ENCODE measurements around the gene AKR1C3. TPM values are rescaled to one million over a fixed set of nuclear protein-coding genes. Genes with fewer than 3 reads are reported as not detected.

AKR1C3 gene
- total and polyA plus RNA-seq, 2 experiments from 2014 or later: 6.9 to 9.1 TPM

GRCh38 chr10:5070648-5071410, 23.4 kb upstream of the AKR1C3 start:
- Mint-ChIP-seq H3K9me3 (peaks cover 22% of the 10 kb centered on the region), H3K27me3 (ENCODE audit: insufficient read depth, low read depth, poor library complexity) (peaks cover 2% of the 10 kb centered on the region), H3K4me1 (peaks cover 20% of the 10 kb centered on the region), H3K4me3 (no peak overlapping the region), H3K27ac (no peak overlapping the region; the same call in 1 of the 2 replicates), H3K36me3 (ENCODE audit: low read depth) (peaks cover 18% of the 10 kb centered on the region)
- H3F3A ChIP-seq (replicated peaks; ENCODE audit: low read depth): no peaks in the 10 kb centered on the region
- TF ChIP-seq, protein P1, sequence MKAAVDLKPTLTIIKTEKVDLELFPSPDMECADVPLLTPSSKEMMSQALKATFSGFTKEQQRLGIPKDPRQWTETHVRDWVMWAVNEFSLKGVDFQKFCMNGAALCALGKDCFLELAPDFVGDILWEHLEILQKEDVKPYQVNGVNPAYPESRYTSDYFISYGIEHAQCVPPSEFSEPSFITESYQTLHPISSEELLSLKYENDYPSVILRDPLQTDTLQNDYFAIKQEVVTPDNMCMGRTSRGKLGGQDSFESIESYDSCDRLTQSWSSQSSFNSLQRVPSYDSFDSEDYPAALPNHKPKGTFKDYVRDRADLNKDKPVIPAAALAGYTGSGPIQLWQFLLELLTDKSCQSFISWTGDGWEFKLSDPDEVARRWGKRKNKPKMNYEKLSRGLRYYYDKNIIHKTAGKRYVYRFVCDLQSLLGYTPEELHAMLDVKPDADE (IDR thresholded peaks at IDR 0.05): no peak
- no peak for TF ChIP-seq POLR2AphosphoS5 (IDR thresholded peaks at IDR 0.05; ENCODE audit: low read depth)
- TF ChIP-seq JUNB (IDR thresholded peaks at IDR 0.05; ENCODE audit: unreplicated experiment): no peak
- TF ChIP-seq ZNF331 (CRISPR knock-in tag; IDR thresholded peaks at IDR 0.05; ENCODE audit: low read depth): no peak
- TF ChIP-seq CREB1 (CRISPR knock-in tag; IDR thresholded peaks at IDR 0.05; ENCODE audit: low read depth): no peak
- no peak for TF ChIP-seq STAT1 (IDR thresholded peaks at IDR 0.05; ENCODE audit: unreplicated experiment)
- TF ChIP-seq, protein P2, sequence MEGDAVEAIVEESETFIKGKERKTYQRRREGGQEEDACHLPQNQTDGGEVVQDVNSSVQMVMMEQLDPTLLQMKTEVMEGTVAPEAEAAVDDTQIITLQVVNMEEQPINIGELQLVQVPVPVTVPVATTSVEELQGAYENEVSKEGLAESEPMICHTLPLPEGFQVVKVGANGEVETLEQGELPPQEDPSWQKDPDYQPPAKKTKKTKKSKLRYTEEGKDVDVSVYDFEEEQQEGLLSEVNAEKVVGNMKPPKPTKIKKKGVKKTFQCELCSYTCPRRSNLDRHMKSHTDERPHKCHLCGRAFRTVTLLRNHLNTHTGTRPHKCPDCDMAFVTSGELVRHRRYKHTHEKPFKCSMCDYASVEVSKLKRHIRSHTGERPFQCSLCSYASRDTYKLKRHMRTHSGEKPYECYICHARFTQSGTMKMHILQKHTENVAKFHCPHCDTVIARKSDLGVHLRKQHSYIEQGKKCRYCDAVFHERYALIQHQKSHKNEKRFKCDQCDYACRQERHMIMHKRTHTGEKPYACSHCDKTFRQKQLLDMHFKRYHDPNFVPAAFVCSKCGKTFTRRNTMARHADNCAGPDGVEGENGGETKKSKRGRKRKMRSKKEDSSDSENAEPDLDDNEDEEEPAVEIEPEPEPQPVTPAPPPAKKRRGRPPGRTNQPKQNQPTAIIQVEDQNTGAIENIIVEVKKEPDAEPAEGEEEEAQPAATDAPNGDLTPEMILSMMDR (conservative IDR thresholded peaks at IDR 0.05; ENCODE audit: low read depth in 2 of 2): no peak
- no peak for TF ChIP-seq EZH2 (IDR thresholded peaks at IDR 0.05; ENCODE audit: low read depth, unreplicated experiment)
- no peak for TF ChIP-seq ZNF462 (CRISPR knock-in tag; IDR thresholded peaks at IDR 0.05)
- TF ChIP-seq, protein P3, sequence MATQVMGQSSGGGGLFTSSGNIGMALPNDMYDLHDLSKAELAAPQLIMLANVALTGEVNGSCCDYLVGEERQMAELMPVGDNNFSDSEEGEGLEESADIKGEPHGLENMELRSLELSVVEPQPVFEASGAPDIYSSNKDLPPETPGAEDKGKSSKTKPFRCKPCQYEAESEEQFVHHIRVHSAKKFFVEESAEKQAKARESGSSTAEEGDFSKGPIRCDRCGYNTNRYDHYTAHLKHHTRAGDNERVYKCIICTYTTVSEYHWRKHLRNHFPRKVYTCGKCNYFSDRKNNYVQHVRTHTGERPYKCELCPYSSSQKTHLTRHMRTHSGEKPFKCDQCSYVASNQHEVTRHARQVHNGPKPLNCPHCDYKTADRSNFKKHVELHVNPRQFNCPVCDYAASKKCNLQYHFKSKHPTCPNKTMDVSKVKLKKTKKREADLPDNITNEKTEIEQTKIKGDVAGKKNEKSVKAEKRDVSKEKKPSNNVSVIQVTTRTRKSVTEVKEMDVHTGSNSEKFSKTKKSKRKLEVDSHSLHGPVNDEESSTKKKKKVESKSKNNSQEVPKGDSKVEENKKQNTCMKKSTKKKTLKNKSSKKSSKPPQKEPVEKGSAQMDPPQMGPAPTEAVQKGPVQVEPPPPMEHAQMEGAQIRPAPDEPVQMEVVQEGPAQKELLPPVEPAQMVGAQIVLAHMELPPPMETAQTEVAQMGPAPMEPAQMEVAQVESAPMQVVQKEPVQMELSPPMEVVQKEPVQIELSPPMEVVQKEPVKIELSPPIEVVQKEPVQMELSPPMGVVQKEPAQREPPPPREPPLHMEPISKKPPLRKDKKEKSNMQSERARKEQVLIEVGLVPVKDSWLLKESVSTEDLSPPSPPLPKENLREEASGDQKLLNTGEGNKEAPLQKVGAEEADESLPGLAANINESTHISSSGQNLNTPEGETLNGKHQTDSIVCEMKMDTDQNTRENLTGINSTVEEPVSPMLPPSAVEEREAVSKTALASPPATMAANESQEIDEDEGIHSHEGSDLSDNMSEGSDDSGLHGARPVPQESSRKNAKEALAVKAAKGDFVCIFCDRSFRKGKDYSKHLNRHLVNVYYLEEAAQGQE (IDR thresholded peaks at IDR 0.05; ENCODE audit: unreplicated experiment): no peak
- no peak for TF ChIP-seq ZNF114 (CRISPR knock-in tag; IDR thresholded peaks at IDR 0.05)
- no peak for TF ChIP-seq EZH2phosphoT487 (IDR thresholded peaks at IDR 0.05; ENCODE audit: unreplicated experiment)
- H3K27me3 ChIP-seq (ENCODE audit: insufficient read depth): no peaks in the 10 kb centered on the region
- DNase-seq (ENCODE audit: low spot score) (no peak), ATAC-seq (no peak)
- peak overlapping the region; percentile 78 for H2AFZ ChIP-seq
- no peaks in the 10 kb centered on the region for H3K79me2 ChIP-seq (replicated peaks; ENCODE audit: insufficient read depth)
- H3K9me2 ChIP-seq (ENCODE audit: insufficient read depth): peaks cover 5% of the 10 kb centered on the region; the same call in 1 of the 2 replicates
- no peak overlapping the region for H3K27ac ChIP-seq (ENCODE audit: low read depth)
- H3K4me1 ChIP-seq (ENCODE audit: insufficient read depth): peaks cover 14% of the 10 kb centered on the region; the same call in 1 of the 2 replicates
- H3K36me3 ChIP-seq (ENCODE audit: insufficient read depth): no peaks in the 10 kb centered on the region; the same call in 1 of the 2 replicates
- no peak overlapping the region for H3K4me3 ChIP-seq
- no peak overlapping the region for H3K4me2 ChIP-seq
- H4K20me1 ChIP-seq (replicated peaks; ENCODE audit: insufficient read depth): no peaks in the 10 kb centered on the region

Measured in GM23338 (cell line).